ENCODE measurements around the gene ADRM1.

GRCh38 chr20:62266851-62267250 is 35.9 kb upstream of the ADRM1 start:
- no peak for TF ChIP-seq CTCF (IDR thresholded peaks at IDR 0.05)
- TF ChIP-seq POLR2AphosphoS5 (IDR thresholded peaks at IDR 0.05) = no peak
- TF ChIP-seq POLR2A (IDR thresholded peaks at IDR 0.05; ENCODE audit: low read depth) = no peak
- TF ChIP-seq EP300 (IDR thresholded peaks at IDR 0.05) = no peak

All from esophagus muscularis mucosa (tissue), 4 donors.